Left lung (tissue), 10 donors: ENCODE results near the gene NMNAT2. TPM values are rescaled to one million over a fixed set of nuclear protein-coding genes. Genes with fewer than 3 reads are reported as not detected.

Source experiments
- ATAC-seq: fragments of 200-7000 bp; cut with Tn5 transposase; one replicate; pipeline ENCODE4 v1.9.1; 2020; ENCODE audit warnings: moderate library complexity
- DNase-seq, 4 donors: peaks; one replicate each; pipeline ENCODE4 v3.0.0-alpha.2; 2013 to 2020
- H3K27ac ChIP-seq, 2 donors: fragments of 200-600 bp; sonication (generic) in 1 of 2; one replicate each; pipeline versions ENCODE4 v1.5.0 to v1.8.0; 2020 to 2021
- H3K27me3 ChIP-seq, 2 donors: fragments of 200-600 bp; sonication (generic) in 1 of 2; one replicate each; pipeline versions ENCODE4 v1.5.0 to v1.8.0; 2020 to 2021
- H3K36me3 ChIP-seq, 2 donors: fragments of 200-600 bp; sonication (generic) in 1 of 2; one replicate each; pipeline versions ENCODE4 v1.5.0 to v1.8.0; 2020 to 2021
- H3K4me1 ChIP-seq, 2 donors: fragments of 200-600 bp; one replicate each; pipeline ENCODE4 v1.8.0; 2021
- H3K4me3 ChIP-seq, 2 donors: fragments of 200-600 bp; sonication (generic) in 1 of 2; one replicate each; pipeline versions ENCODE4 v1.5.0 to v1.8.0; 2020 to 2021; ENCODE audit warnings: mild to moderate bottlenecking in 1 of 2
- H3K9me3 ChIP-seq, 2 donors: fragments of 200-600 bp; sonication (generic) in 1 of 2; one replicate each; pipeline versions ENCODE4 v1.5.0 to v1.8.0; 2020 to 2021
- intact Hi-C, 2 donors: fragments of 100-400 bp; cut with DNase I; formaldehyde crosslinking; loops; one replicate each; pipeline versions ENCODE4 v1.11.2 to v1.14.2; 2022
- polyA plus RNA-seq, 6 donors: library from polyadenylated mRNA; unstranded; fragments of 120-200 nt; gene quantifications; one replicate each; pipeline ENCODE4 v1.2.1, GENCODE V29; 2013; ENCODE audit not compliant: insufficient read length in 6 of 6
- total RNA-seq, 2 donors: library from RNA; stranded (reverse); fragmentation: NEBNext Ultra II Directional; extraction: Animal tissue kit (Norgen Biotek cat#: 25700); gene quantifications; one replicate each; pipeline ENCODE4 v1.2.1, GENCODE V29; 2021
- TF ChIP-seq, protein P1 (sequence below), 2 donors: fragments of 200-600 bp; sonication (generic) in 1 of 2; IDR thresholded peaks; one replicate each; pipeline versions ENCODE4 v1.5.0 to v1.8.0; 2021; ENCODE audit warnings: antibody characterized with exemption in 2 of 2
- donor health status: DM: no; HTN: yes; CAD: no.
- donor health status: DM: no; HTN: no; CAD: no.

Gene NMNAT2
- total and polyA plus RNA-seq, 8 donors: 1.1 to 2.9 (median 1.5) TPM

DNA sequence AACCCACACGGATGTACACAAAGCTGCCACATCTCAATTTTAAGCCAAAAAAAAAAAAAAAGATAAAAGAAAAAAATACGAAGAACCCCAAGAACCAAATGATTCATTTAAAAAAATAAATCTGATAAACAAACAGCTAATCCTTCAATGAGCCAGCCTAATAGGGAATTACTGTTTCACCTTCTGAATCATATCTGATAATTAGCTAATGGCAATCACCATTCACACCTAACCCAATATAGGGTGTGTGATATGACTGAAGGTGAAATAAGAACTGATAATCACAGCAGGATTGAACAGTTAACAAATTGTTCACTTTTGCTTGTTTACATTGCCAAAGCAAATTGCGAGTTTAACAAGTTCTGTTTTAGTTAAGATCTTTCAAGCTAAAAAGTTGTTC is 170.7 kb downstream of the NMNAT2 start:
- Histone ChIP-seq H3K27me3 (no peaks in the 10 kb centered on the region), H3K9me3 (no peaks in the 10 kb centered on the region), H3K36me3 (no peaks in the 10 kb centered on the region), H3K4me1 (peaks cover 2 to 38% of the 10 kb centered on the region in 2 donors), H3K4me3 (no peak overlapping the region), H3K27ac (no peak overlapping the region)
- DNase-seq (no peak), ATAC-seq (no peak)
- TF ChIP-seq, protein P1, sequence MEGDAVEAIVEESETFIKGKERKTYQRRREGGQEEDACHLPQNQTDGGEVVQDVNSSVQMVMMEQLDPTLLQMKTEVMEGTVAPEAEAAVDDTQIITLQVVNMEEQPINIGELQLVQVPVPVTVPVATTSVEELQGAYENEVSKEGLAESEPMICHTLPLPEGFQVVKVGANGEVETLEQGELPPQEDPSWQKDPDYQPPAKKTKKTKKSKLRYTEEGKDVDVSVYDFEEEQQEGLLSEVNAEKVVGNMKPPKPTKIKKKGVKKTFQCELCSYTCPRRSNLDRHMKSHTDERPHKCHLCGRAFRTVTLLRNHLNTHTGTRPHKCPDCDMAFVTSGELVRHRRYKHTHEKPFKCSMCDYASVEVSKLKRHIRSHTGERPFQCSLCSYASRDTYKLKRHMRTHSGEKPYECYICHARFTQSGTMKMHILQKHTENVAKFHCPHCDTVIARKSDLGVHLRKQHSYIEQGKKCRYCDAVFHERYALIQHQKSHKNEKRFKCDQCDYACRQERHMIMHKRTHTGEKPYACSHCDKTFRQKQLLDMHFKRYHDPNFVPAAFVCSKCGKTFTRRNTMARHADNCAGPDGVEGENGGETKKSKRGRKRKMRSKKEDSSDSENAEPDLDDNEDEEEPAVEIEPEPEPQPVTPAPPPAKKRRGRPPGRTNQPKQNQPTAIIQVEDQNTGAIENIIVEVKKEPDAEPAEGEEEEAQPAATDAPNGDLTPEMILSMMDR (IDR thresholded peaks at IDR 0.05): no peak
- intact Hi-C loops: no loop called here

GRCh38 chr1:183247066-183247465 is 171.1 kb downstream of the NMNAT2 start:
- intact Hi-C loops: no loop called here
- no peak overlapping the region for H3K4me3 ChIP-seq
- no peak for DNase-seq
- H3K27ac ChIP-seq: no peak overlapping the region
- peaks cover 2 to 42% of the 10 kb centered on the region in 2 donors for H3K4me1 ChIP-seq
- H3K9me3 ChIP-seq: no peaks in the 10 kb centered on the region
- no peaks in the 10 kb centered on the region for H3K36me3 ChIP-seq
- no peak for ATAC-seq
- TF ChIP-seq, protein P1 (IDR thresholded peaks at IDR 0.05): no peak
- H3K27me3 ChIP-seq: no peaks in the 10 kb centered on the region

- TF ChIP-seq, protein P1 (IDR thresholded peaks at IDR 0.05): no peak
- DNase-seq (no peak), ATAC-seq (no peak)
- H3K27ac ChIP-seq: no peak overlapping the region
- intact Hi-C loops: no loop called here
- peaks cover 2 to 49% of the 10 kb centered on the region in 2 donors for H3K4me1 ChIP-seq
- H3K9me3 ChIP-seq: no peaks in the 10 kb centered on the region
- no peaks in the 10 kb centered on the region for H3K36me3 ChIP-seq
- H3K27me3 ChIP-seq: no peaks in the 10 kb centered on the region
- H3K4me3 ChIP-seq: no peak overlapping the region
These were observed 171.7 kb downstream of the NMNAT2 start for GRCh38 chr1:183246436-183246835.

GRCh38 chr1:183245357-183245756 is 172.8 kb downstream of the NMNAT2 start:
- Histone ChIP-seq H3K9me3 (no peaks in the 10 kb centered on the region), H3K4me3 (no peak overlapping the region), H3K36me3 (no peaks in the 10 kb centered on the region), H3K27me3 (no peaks in the 10 kb centered on the region), H3K27ac (peak overlapping the region in 1 of 2 donors; percentile 86), H3K4me1 (peaks cover 2 to 49% of the 10 kb centered on the region in 2 donors)
- DNase-seq: no peak
- intact Hi-C loops: no loop called here
- ATAC-seq: no peak
- TF ChIP-seq, protein P1 (IDR thresholded peaks at IDR 0.05): no peak

DNA sequence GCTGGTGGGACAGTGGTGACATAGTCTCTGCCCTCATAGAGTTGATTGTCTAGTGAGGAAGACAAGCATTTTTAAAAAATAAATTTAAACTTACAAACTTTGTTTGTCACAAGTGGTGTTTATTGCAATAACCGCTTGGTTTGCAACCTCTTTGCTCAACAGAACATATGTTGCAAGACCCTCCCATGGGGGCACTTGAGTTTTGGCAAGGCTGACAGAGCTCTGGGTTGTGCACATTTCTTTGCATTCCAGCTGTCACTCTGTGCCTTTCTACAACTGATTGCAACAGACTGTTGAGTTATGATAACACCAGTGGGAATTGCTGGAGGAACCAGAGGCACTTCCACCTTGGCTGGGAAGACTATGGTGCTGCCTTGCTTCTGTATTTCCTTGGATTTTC is 173.7 kb downstream of the NMNAT2 start:
- intact Hi-C loops: no loop called here
- Histone ChIP-seq H3K27me3 (no peaks in the 10 kb centered on the region), H3K27ac (peak overlapping the region in 1 of 2 donors; percentile 86), H3K36me3 (no peaks in the 10 kb centered on the region), H3K4me3 (no peak overlapping the region), H3K4me1 (peaks cover 2 to 49% of the 10 kb centered on the region in 2 donors), H3K9me3 (no peaks in the 10 kb centered on the region)
- peak in 1 of 4 donors; percentile 48 for DNase-seq
- ATAC-seq: peak; percentile 65
- TF ChIP-seq, protein P1 (IDR thresholded peaks at IDR 0.05): no peak
